Keratinocyte (primary cell): ENCODE results near the gene FTO. TPM values are rescaled to one million over a fixed set of nuclear protein-coding genes. Genes with fewer than 3 reads are reported as not detected.

Source experiments
- DNase-seq: peaks from one replicate; pipeline ENCODE4 v3.0.0-alpha.2; 2011; ENCODE audit warnings: low read depth, missing footprints, low spot score
- FAIRE-seq: peaks from 2 replicates; lab custom pipeline; 2011; peaks lifted over from hg19 to GRCh38; lab: Jason Lieb, UNC
- H2AFZ ChIP-seq: 2 replicates; pipeline ENCODE4 v1.6.0; 2012; ENCODE audit warnings: low read length, control low read depth, inconsistent platforms; ENCODE audit not compliant: control insufficient read depth
- H3K27ac ChIP-seq: 2 replicates; pipeline ENCODE4 v1.5.1; 2011; ENCODE audit warnings: low read length; ENCODE audit not compliant: control insufficient read depth, insufficient read depth
- H3K27me3 ChIP-seq: 3 replicates; pipeline ENCODE4 v1.6.0; 2011; ENCODE audit warnings: low read length; ENCODE audit not compliant: control insufficient read depth, insufficient read depth; ENCODE audit errors: extremely low read depth
- H3K36me3 ChIP-seq, 2 experiments: 2 replicates in 1 of 2; 3 replicates in 1 of 2; pipeline ENCODE4 v1.5.1; 2011; ENCODE audit warnings: low read length in 2 of 2, mild to moderate bottlenecking in 1 of 2; ENCODE audit not compliant: control insufficient read depth in 2 of 2, insufficient read depth in 2 of 2; ENCODE audit errors: extremely low read depth in 1 of 2
- H3K4me1 ChIP-seq: 3 replicates; pipeline ENCODE4 v1.5.1; 2011; ENCODE audit warnings: low read length; ENCODE audit not compliant: control insufficient read depth, insufficient read depth; ENCODE audit errors: extremely low read depth
- H3K4me2 ChIP-seq: 3 replicates; pipeline ENCODE4 v1.6.0; 2011; ENCODE audit warnings: low read depth, low read length; ENCODE audit not compliant: control insufficient read depth, insufficient read depth; ENCODE audit errors: extremely low read depth
- H3K4me3 ChIP-seq, 3 experiments: fragments of 200-600 bp in 1 of 3; sonication (generic) in 1 of 3; 2 replicates in 2 of 3; 3 replicates in 1 of 3; pipeline ENCODE4 v1.5.1; 2011 to 2016; ENCODE audit warnings: low read length in 3 of 3, mild to moderate bottlenecking in 3 of 3, control low read depth in 2 of 3, inconsistent platforms in 1 of 3, low read depth in 1 of 3, mixed read lengths in 1 of 3, mixed run types in 1 of 3, moderate library complexity in 1 of 3; ENCODE audit not compliant: control insufficient read depth in 2 of 3, insufficient read depth in 2 of 3; ENCODE audit errors: extremely low read depth in 1 of 3
- H3K79me2 ChIP-seq: 2 replicates; pipeline ENCODE4 v1.6.0; 2012; ENCODE audit warnings: low read length; ENCODE audit not compliant: control insufficient read depth, insufficient read depth
- H3K9ac ChIP-seq: 3 replicates; pipeline ENCODE4 v1.6.0; 2011; ENCODE audit warnings: low read length; ENCODE audit not compliant: control insufficient read depth, insufficient read depth; ENCODE audit errors: extremely low read depth
- H3K9me1 ChIP-seq: 3 replicates; pipeline ENCODE4 v1.6.0; 2011; ENCODE audit warnings: low read length; ENCODE audit not compliant: control insufficient read depth, insufficient read depth; ENCODE audit errors: extremely low read depth
- H3K9me3 ChIP-seq: 2 replicates; pipeline ENCODE4 v1.5.1; 2012; ENCODE audit warnings: low read depth, low read length; ENCODE audit not compliant: control insufficient read depth
- H4K20me1 ChIP-seq: 3 replicates; pipeline ENCODE4 v1.6.0; 2011; ENCODE audit warnings: low read length; ENCODE audit not compliant: control insufficient read depth, insufficient read depth; ENCODE audit errors: extremely low read depth
- CTCF ChIP-seq, 3 experiments: IDR thresholded peaks in 1 of 3; conservative IDR thresholded peaks in 1 of 3; optimal IDR thresholded peaks in 1 of 3; 2 replicates in 2 of 3; 3 replicates in 1 of 3; pipeline versions ENCODE3 to v1.5.1; 2011; ENCODE audit warnings: low read length in 3 of 3, mild to moderate bottlenecking in 3 of 3, moderate library complexity in 2 of 3, control low read depth in 1 of 3, inconsistent platforms in 1 of 3; ENCODE audit not compliant: insufficient read depth in 2 of 3; ENCODE audit errors: extremely low read depth in 1 of 3
- EZH2 ChIP-seq: IDR thresholded peaks from one replicate; pipeline ENCODE4 v1.6.1; 2012; ENCODE audit warnings: inconsistent platforms, mild to moderate bottlenecking, low read length, moderate library complexity
- dilution Hi-C: fragments of 300-500 bp; cut with MboI; formaldehyde crosslinking; loops from one replicate; pipeline ENCODE4 v1.7.0; 2020; ENCODE audit warnings: low sequenced_read_pairs; ENCODE audit not compliant: extremely low pct_ligation_motif_present
- polyA plus RNA-seq, 5 experiments: library from polyadenylated mRNA; depleted of rRNA in 3 of 5; stranded (reverse) in 3 of 5; stranded (forward) in 1 of 5; unstranded in 1 of 5; fragments of >200 nt; gene quantifications; 1 replicate in 1 of 5; 2 replicates in 3 of 5; 3 replicates in 1 of 5; pipeline versions ENCODE4 v1.2.1 to v1.2.3, GENCODE V29; 2011 to 2012; ENCODE audit warnings: missing spikeins in 2 of 5, low read depth in 1 of 5, low replicate concordance in 1 of 5

FTO gene
- polyA plus RNA-seq, 1 donor (not counting 4 experiments of a cell fraction or from before 2014, with no cell fraction given): 56.4 TPM

- FAIRE-seq: no peak
- H3K4me1 ChIP-seq: peaks cover 5% of the 10 kb centered on the region
Measured at GRCh38 chr16:53761962-53762703, 58.2 kb downstream of the FTO start.

GRCh38 chr16:53766304-53767016 lies 62.5 kb downstream of the FTO start:
- Histone ChIP-seq H2AFZ (no peak overlapping the region), H3K79me2 (peaks cover 23% of the 10 kb centered on the region), H3K9ac (no peak overlapping the region), H3K36me3 (no peaks in the 10 kb centered on the region), H3K27ac (no peak overlapping the region), H4K20me1 (no peaks in the 10 kb centered on the region), H3K9me1 (no peaks in the 10 kb centered on the region), H3K4me2 (no peak overlapping the region), H3K27me3 (no peaks in the 10 kb centered on the region), H3K4me3 (no peak overlapping the region), H3K4me1 (peaks cover 39% of the 10 kb centered on the region), H3K9me3 (no peaks in the 10 kb centered on the region)
- TF ChIP-seq CTCF (optimal IDR thresholded peaks at IDR 0.05 in 1 of 3, IDR thresholded peaks at IDR 0.05 in 1 of 3, conservative IDR thresholded peaks at IDR 0.05 in 1 of 3; ENCODE audit: extremely low read depth in 1 of 3, insufficient read depth in 2 of 3, low read length in 3 of 3) (no peak), EZH2 (no peak)
- no peak for DNase-seq
- dilution Hi-C loops: no loop called here
- no peak for FAIRE-seq

More at GRCh38 chr16:53761962-53762703, 58.2 kb downstream of the FTO start:
- no peak for DNase-seq
- H3K27ac ChIP-seq: no peak overlapping the region
- no peaks in the 10 kb centered on the region for H3K9me1 ChIP-seq
- H3K4me2 ChIP-seq: no peak overlapping the region
- no peaks in the 10 kb centered on the region for H3K9me3 ChIP-seq
- H4K20me1 ChIP-seq: no peaks in the 10 kb centered on the region
- H3K36me3 ChIP-seq: no peaks in the 10 kb centered on the region
- peaks cover 13% of the 10 kb centered on the region for H3K79me2 ChIP-seq
- no peak overlapping the region for H2AFZ ChIP-seq
- dilution Hi-C loops: no loop called here
- H3K9ac ChIP-seq: no peak overlapping the region
- no peak for TF ChIP-seq EZH2
- TF ChIP-seq CTCF (optimal IDR thresholded peaks at IDR 0.05 in 1 of 3, IDR thresholded peaks at IDR 0.05 in 1 of 3, conservative IDR thresholded peaks at IDR 0.05 in 1 of 3; ENCODE audit: extremely low read depth in 1 of 3, insufficient read depth in 2 of 3, low read length in 3 of 3): no peak
- no peak overlapping the region for H3K4me3 ChIP-seq
- no peaks in the 10 kb centered on the region for H3K27me3 ChIP-seq
